Measurements from ENCODE around the gene SIRT3.

Gene SIRT3

DNA sequence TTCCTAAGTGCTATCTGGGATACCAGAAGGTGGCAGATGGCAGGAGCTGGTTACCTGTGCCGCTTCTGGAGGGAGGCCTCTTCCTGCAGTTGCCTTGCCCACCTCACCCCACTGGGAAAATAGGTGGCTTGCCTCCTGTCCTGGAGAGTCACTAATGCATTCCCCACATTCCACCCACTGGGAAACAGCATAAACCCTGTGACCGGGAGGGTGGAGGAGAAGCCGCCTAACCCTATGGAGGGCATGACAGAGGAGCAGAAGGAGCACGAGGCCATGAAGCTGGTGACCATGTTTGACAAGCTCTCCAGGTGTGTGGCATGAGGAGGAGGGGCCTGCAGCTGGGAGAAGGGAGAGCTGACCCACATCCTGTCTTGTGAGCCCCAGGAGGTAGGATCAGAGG, 23.0 kb downstream of the SIRT3 start:
- no peak for DNase-seq

DNA sequence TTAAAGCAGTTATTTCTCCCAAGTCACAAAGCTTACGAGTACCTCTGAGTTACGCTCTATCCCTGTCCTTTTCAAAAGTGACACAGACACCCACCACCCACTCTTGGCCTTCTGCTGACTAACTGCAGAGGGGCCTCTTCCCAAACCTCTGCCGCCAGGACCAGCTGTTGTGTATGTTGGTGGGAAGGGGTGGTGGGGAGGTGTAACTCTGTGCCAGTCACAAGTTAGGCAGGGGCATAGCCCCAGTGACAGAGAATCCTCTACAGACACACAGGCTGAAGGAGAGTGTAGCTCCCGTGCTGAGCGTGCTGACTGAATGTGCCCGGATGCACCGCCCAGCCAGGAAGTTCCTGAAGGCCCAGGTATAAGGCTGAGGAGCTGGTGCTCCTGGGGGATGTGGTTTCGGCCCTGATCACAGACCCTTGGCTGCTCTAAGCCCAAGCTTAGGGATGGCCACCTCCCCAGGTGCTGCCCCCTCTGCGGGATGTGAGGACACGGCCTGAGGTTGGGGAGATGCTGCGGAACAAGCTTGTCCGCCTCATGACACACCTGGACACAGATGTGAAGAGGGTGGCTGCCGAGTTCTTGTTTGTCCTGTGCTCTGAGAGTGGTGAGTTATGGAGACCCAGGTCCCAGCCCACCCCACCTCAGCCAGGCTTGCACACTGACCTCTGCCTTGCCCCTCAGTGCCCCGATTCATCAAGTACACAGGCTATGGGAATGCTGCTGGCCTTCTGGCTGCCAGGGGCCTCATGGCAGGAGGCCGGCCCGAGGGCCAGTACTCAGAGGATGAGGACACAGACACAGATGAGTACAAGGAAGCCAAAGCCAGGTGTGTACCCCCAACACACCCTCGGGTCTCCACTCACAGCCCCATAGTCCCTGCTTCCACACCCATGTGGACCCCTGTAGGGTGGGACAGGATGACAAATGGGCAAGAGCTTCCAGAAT, 23.7 kb downstream of the SIRT3 start:
- DNase-seq: no peak

DNA sequence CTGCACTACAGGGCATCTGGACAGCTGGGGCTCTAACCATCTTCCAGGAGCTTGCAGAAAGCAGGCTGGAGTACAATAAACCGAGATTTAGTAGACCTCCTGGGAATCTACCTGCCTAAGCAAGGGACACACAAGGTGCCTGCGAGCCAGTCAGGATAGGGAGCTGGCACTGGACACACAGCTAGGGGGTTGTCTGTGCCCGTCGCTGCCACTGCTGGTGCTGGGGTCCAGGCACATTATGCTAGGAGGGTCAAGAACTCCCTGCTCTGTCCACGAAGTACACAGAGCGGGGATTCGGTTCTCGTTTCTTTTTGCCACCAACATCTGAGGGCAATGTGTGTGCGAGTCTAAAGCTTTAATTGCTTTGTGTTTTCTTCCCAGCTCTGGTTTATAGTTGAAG, 24.4 kb downstream of the SIRT3 start:
- no peak for DNase-seq

DNA sequence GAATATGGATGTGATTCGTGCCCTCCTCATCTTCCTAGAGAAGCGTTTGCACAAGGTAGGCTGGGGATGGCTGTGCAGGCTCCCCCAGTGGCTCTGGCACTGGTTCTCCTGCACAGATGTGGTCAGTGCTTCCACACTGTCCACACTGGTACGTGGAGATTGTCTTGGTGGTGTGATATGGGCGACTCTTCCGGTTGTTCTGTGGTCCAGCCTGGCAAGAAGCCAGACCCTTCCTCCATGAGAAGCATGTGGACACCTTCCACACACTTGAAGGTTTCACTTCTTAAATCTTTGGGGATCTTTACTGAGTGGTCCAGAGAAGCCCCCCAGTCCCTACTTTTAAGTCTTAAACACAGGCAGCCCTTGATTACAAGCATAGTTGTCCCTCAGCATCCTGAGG, 24.8 kb downstream of the SIRT3 start:
- DNase-seq: no peak

DNA sequence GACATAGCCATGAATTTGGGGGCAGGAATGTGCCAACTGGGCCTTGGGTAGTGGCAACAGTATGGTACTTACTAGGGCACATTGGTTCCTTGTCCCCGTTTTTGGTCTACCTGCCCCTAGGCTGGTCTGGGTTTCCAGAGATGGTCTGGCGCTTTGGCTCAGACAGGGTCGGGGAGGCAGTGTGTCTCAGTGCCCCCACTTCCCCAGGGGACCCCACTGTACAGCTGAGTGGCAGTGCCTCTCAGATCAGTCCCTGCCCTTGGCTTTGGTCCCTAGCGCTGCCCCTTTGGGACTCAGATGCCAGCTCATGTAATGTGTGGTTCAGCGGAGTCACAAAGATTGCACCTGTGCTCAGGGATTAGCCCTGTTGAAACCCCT, 25.4 kb downstream of the SIRT3 start:
- DNase-seq: no peak

DNA sequence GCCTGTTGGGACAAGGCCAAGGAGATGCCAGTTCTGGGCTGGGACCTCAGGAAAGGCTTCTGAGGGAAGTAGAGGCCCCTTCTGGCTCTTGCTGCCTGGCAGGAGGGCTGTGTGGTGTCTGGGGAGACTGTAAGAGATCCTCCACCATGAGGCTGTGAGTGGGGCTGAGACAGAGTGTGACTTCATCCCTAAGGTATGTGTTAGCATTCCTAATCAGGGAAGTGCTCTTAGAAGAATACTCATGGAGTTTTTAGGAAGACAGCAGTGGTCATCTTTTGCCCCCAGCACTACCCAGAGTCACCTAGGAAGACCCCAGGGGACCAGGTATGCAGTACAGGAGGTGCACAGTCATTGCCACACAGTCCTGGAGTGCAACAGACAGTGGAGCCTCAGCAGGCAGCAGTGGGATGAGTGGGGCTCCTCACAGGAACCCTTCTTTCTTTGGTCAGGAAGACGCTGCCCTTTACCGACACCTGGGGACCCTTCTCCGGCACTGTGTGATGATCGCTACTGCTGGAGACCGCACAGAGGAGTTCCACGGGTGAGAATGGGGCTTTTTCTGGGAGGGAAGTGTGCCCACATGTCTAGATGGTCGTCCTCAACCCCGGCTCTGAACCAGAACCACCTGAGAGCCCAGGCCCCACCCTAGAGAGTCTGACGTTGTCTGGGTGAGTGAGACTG, 25.9 kb downstream of the SIRT3 start:
- no peak for DNase-seq

DNA sequence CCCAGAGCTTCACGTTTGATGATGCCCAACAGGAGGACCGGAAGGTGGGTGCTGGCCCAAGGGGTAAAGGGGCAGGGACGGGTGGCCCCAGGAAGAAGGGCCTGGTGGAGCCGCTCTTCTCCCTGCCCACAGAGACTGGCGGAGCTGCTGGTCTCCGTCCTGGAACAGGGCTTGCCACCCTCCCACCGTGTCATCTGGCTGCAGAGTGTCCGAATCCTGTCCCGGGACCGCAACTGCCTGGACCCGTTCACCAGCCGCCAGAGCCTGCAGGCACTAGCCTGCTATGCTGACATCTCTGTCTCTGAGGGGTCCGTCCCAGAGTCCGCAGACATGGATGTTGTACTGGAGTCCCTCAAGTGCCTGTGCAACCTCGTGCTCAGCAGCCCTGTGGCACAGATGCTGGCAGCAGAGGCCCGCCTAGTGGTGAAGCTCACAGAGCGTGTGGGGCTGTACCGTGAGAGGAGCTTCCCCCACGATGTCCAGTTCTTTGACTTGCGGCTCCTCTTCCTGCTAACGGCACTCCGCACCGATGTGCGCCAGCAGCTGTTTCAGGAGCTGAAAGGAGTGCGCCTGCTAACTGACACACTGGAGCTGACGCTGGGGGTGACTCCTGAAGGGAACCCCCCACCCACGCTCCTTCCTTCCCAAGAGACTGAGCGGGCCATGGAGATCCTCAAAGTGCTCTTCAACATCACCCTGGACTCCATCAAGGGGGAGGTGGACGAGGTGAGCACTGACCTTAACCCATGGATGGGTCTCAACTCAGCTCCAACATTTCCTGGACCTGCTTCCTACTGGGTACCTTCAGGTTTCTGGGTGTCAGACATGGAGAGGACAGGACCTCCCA, 26.6 kb downstream of the SIRT3 start:
- DNase-seq: no peak

DNA sequence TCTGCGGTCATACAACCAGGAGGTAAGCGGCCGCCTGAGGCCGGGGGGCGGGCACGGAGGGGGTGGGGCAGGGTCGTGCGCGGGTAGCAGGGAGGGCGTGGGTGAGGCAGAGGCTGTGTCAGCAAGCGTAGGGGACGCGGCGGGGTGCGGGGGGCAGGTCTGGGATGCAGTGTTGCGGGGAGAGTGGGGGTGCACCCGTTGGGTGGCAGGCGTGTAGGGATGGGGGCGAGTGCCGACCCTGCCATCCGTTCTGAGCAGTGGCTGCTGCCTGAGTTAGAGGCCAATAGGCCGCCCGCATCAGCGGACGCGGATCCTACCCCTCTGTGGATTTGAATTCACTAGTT, 27.3 kb downstream of the SIRT3 start:
- DNase-seq: no peak

DNA sequence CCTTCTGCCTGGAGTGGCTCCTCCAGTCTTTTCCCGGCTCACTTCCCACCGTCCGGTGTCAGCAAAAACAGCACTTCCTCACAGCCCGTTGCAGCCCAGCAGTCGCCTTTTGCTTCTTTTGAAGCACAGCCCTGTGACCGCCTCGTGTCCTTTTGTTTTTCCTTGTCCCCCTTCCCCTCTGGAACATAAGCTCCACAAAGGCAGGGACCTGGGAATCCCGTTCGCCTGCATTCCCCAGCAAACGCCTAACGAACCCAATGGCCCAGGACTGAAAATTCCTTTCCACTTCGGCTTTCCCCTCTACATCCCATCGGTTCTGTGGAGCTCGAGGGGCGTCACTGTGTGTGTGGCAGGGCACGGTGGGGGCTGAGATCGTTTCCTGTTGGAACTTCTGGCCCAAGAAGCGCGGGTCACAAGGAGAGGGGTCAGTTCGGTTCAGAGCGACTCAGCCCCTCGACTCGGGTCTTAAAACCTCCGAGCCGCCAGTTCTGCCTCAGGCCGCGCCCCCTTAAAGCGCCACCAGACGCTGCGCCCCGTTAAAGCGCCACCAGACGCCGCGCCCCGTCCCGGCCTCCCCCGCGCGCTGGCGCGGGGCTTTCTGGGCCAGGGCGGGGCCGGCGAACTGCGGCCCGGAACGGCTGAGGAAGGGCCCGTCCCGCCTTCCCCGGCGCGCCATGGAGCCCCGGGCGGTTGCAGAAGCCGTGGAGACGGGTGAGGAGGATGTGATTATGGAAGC, 27.8 kb downstream of the SIRT3 start:
- DNase-seq: peak; percentile 77

DNA sequence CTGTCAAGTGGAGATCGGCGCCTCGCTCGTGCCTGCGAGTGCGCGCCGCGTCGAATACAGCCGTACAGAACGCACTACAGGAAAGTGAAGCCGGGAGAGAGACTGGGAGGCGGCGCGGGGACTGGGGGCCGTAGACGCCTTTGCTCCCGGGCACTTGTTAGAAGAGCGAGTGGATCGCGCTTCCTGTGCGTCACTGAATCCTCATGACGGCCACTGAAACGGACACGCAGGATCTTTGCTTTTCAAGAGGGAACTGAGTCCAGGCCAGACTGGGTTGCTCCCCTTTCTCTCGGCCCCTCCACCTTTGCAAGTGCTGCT, 28.3 kb downstream of the SIRT3 start:
- DNase-seq: peak; percentile 58

DNA sequence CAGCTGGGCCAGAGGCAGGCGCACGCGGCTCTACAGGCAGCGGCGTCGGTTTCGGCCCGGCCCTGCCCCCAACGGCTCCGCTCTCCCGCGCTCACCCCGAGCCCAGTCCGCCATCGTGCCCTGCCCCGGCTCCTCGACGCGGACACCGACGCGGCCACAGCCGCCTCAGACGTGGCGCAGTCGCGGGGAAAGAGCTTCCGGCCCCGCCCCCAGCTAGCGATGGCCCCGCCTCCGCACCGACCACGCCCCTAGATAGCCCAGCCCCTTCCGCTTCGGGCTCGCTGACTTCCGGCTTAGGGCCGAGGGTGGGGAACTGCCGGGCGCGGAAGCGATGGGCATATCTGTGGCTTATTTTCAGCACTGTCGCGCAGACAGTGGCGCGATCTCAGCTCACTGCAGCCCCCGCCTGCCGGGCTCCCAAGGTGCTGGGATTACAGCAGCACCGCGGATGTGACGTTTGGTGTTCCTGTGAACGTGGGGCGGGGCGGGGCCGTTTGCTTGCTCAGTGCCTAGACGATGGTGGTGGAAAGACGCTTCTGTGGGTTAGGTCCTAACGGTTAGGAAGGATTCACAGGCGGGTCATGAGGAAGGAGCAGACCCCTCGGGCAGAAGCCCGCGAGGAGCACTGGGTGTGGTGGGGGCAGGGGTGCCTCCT, 28.8 kb downstream of the SIRT3 start, which contains the start of the genes BET1L and RIC8A:
Gene BET1L, minus strand, starts transcription at position 192 of the 655 bp plus-strand sequence. Its CDS starts 78 bp downstream, at position 114.
Gene RIC8A, plus strand, starts transcription at position 501 of the 655 bp plus-strand sequence. CDS start 1,147 bp downstream, outside the sequence.
- peak; percentile 96 for DNase-seq

DNA sequence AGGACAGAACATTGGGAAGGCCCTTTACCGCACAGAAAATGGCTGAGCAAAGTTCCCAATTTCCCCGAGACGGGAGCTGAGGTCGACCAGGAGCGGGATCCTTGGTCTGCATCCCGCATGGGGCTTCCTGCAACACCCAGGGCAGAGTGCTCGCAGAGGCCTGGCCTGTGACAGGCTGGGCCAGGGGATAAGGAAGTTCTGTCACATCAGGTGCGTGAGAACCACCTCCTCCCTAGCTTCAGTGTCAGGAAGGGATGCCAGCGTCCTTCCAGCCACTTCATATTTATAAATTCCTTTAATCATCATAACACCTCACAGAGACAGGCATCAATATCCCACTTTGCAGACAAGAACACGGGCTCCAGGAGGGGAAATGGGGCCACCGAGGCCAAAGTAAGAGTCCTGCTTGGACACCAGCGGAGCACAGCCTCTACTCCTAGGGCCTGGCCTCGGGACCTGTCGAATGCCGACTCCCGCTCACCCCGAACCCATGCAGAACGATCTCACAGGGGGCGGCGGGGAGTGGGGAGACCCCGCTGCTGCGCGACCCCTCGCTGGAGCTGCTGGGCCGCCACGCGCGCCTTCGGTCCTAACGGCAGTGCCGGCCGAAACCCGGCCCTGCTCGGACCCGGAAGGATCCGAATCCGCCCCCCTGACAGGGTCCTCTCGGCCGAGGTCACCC, 29.5 kb downstream of the SIRT3 start:
- peak; percentile 18 for DNase-seq

DNA sequence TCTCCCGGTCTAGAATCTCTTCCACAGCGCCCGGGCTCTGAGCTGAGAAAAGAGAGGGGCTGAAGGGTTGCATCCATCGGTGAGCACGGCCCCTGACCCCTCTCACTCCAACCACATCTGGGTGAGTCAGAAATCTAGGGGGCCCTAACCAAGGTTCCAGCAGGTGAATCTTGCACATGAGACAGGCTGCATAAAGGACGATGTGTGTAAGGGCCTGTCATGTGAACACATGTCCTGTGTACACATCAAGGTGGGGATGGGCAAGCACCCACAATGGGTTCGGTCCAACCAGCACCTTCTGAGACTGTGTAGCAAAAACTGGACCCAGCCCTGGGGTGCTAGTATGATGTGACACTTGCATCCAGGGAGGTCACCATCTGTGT, 30.1 kb downstream of the SIRT3 start:
- DNase-seq: no peak

DNA sequence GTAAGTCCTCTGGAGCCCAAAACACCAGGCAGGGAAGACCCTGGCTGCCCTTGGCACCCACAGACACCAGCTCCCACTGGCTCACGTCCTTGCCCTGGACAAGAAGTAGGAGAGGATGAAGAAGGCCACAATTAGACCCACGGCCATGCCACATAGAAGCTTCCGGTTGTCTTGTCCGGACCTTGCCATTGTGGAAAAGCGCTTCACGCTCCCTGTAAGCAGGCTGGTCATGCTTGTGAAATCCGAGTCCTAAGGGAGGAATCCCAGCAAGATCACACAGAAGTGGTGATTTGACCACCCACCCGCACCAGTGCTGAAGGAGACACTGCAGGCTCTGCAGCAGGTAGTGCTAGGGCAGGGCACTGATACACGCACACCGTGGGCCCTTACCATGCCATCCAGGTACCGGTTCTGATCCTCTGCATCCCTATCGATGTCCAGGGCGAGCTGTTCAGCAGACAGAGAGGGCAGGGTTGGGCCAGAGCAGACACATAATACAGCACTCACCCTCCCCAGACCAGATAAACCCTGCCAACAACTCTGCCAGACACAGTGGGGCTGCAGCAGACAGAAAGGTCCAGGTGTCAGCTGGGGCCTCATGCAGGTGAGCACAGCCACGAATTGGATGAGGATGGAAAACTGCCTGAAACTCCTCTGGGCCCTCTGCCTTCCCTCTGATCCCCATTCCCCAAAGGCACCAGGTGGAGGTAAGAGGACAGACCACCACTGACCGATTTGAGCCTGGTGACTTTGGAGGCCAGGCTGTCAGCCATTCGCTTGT, 30.7 kb downstream of the SIRT3 start:
- no peak for DNase-seq

DNA sequence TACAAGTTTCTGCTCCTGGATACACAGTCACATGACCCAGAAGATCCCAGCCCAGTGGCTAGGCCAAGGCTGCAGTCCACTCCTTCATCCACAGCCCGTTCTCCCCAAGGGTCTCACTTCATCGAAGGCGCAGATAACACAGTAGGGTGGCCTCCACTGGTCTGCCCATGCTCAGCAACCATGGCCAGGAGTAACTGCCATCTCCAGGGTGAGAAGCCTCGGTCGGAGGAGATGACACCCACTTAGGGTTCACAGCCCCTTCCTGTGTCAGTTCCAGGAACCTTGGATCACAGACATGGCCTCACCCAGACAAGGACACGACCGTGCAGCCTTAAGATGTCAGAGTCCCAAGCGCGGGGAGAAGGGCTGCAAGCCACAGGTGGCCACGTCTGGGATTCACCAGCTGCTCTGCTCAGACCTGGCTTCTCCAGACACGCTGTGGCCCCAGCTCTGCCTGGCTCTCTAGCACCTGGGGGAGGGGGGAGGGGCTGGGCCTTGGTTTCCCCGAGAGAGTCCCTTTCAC, 31.5 kb downstream of the SIRT3 start:
- DNase-seq: no peak

DNA sequence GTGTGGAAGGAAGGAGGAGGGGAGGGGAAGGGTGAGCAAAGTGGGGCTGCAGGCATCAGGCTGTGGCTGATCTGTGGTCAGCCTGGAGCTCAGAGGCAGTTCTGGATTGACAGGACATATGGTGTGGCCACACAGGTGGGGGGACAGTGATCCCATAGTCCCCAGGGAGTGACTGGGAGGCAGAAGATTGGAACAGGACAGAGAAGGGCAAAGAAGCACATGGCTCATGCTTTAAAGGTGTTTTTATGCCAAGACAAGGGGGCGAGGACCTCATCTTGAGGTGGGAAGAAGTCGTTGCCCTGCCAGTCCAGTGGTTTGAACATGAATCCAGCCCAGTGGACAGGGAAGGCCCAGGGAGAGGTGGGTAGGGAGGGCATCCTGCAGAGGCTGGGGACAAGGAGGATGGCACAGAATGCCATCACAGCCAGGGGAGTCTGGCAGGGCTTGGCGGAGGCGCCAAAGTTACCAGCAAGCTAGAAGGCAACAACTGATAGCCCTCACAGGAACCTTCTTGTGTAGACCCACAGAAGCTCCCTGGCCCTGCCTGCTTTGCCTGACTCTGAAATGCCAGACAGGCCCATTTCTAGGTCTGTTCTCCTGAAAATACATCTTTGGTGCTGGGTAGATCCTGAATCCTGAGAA, 32.1 kb downstream of the SIRT3 start:
- DNase-seq: no peak

DNA sequence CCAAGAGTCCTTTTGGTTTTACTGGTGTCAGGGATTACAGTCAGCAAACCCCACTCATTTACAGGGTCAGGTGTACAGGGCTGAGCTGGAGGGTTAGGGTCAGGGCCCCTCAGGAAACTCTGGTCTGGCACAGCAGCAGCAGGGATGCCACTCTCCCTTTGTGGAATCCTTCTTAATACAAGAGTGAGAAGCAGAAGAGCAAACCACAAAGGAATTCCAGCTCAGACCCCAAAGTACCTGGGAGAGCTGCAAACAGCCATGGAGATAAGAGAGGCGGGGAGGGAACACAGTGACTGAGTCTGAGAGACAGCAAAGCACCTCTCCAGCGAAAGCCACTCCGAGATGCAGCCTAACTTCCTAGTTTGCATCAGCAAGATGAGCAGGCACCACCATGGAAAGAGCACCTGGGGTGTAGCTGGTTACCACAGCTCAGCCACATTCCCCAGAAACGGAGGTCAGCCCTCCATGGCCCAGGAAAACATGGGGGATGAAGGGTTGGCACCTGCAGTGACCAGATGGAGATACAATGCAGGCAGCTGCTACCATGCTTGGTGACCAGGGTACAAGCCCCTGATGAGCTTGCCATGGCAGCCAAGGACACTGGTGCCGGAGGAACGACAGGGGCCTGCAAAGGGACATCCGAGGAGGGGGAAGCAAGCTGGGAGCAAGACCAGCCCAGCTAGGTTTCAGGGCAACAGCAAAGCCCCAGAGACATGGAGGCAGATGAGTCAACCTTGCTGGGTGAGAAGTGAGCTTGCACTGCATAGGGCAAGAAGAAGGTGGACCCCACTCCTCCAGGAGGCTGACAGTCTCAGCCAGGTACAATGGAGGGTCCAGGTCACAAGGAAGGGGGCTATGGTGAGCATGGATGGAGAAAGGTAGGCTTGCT, 32.8 kb downstream of the SIRT3 start:
- no peak for DNase-seq

DNA sequence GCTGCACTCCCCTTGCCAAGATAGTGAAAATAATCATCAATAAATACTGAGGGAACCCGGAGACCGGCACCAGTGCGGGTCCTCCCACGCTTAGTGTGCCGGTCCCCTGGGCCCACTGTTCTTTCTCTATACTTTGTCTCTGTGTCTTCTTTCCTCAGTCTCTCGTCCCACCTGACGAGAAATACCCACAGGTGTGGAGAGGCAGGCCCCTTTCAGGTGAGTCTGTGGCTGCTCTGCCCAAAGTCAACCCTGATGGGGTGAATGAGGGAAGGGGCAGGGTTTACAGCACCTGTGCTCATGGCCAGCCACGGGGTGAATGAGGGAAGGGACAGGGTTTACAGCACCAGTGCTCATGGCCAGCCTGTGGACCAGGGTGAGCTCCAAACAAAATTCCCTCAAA, 33.7 kb downstream of the SIRT3 start:
- no peak for DNase-seq

DNA sequence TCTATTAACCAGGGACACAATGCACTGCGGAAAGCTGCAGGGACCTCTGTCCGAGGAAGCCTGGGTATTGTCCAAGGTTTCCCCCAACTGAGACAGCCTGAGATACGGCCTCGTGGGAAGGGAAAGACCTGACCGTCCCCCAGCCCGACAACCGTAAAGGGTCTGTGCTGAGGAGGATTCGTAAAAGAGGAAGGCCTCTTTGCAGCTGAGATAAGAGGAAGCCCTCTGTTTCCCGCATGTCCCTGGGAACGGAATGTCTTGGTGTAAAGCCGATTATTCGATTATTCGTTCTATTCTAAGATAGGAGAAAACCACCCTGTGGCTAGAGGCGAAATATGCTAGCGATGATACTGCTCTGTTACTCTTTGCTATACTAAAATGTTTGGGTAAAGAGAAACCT, 34.2 kb downstream of the SIRT3 start:
- DNase-seq: peak; percentile 22
